ENCODE measurements around the gene D2HGDH. TPM values are rescaled to one million over a fixed set of nuclear protein-coding genes. Genes with fewer than 3 reads are reported as not detected.

The D2HGDH gene
- total RNA-seq, 1 experiment from 2014 or later: 30.7 TPM

- H3K9me3 ChIP-seq (ENCODE audit: low read depth, low read length, poor library complexity, severe bottlenecking): no peaks in the 10 kb centered on the region
- TF ChIP-seq EZH2 (IDR thresholded peaks at IDR 0.05; ENCODE audit: borderline replicate concordance, low read depth, low read length, poor library complexity, severe bottlenecking) (no peak), CTCF (conservative IDR thresholded peaks at IDR 0.05; ENCODE audit: low read depth, low read length) (no peak)
- DNase-seq (ENCODE audit: low spot score): no peak
- no peak overlapping the region for H3K27ac ChIP-seq (ENCODE audit: low read depth, low read length, poor library complexity, severe bottlenecking)
- BruUV-seq (replicated peaks): no TSS peak
- no peaks in the 10 kb centered on the region for H3K27me3 ChIP-seq (replicated peaks; ENCODE audit: insufficient read depth, low read depth, low read length, poor library complexity)
- POLR2A ChIA-PET (ENCODE audit: low non-redundant PET): no interaction called here
- no peaks in the 10 kb centered on the region for H3K4me1 ChIP-seq (ENCODE audit: insufficient read depth, low read length, poor library complexity, severe bottlenecking)
- CTCF ChIA-PET: no interaction called here
- no peaks in the 10 kb centered on the region for H3K36me3 ChIP-seq (ENCODE audit: insufficient read depth, low read length, poor library complexity, severe bottlenecking)
- no peak overlapping the region for H3K4me3 ChIP-seq (ENCODE audit: low read depth, low read length, poor library complexity, severe bottlenecking)
- intact Hi-C loops (cut with micrococcal nuclease; ENCODE audit: unreplicated experiment): no loop called here
Measured at GRCh38 chr2:241796209-241796608, 61.8 kb downstream of the D2HGDH start.

GRCh38 chr2:241796610-241797138 lies 62.2 kb downstream of the D2HGDH start:
- no peak for DNase-seq (ENCODE audit: low spot score)
- POLR2A ChIA-PET (ENCODE audit: low non-redundant PET): no interaction called here
- H3K9me3 ChIP-seq (ENCODE audit: low read depth, low read length, poor library complexity, severe bottlenecking): no peaks in the 10 kb centered on the region
- H3K36me3 ChIP-seq (ENCODE audit: insufficient read depth, low read length, poor library complexity, severe bottlenecking): no peaks in the 10 kb centered on the region
- intact Hi-C loops (cut with micrococcal nuclease; ENCODE audit: unreplicated experiment): no loop called here
- no TSS peak for BruUV-seq (replicated peaks)
- H3K27ac ChIP-seq (ENCODE audit: low read depth, low read length, poor library complexity, severe bottlenecking): no peak overlapping the region
- H3K27me3 ChIP-seq (replicated peaks; ENCODE audit: insufficient read depth, low read depth, low read length, poor library complexity): no peaks in the 10 kb centered on the region
- H3K4me1 ChIP-seq (ENCODE audit: insufficient read depth, low read length, poor library complexity, severe bottlenecking): no peaks in the 10 kb centered on the region
- no peak overlapping the region for H3K4me3 ChIP-seq (ENCODE audit: low read depth, low read length, poor library complexity, severe bottlenecking)
- no peak for TF ChIP-seq EZH2 (IDR thresholded peaks at IDR 0.05; ENCODE audit: borderline replicate concordance, low read depth, low read length, poor library complexity, severe bottlenecking)
- no peak for TF ChIP-seq CTCF (conservative IDR thresholded peaks at IDR 0.05; ENCODE audit: low read depth, low read length)
- CTCF ChIA-PET: no interaction called here

GRCh38 chr2:241797441-241798080 lies 63.1 kb downstream of the D2HGDH start:
- no peaks in the 10 kb centered on the region for H3K27me3 ChIP-seq (replicated peaks; ENCODE audit: insufficient read depth, low read depth, low read length, poor library complexity)
- ChIA-PET POLR2A (ENCODE audit: low non-redundant PET) (no interaction called here), CTCF (no interaction called here)
- no peaks in the 10 kb centered on the region for H3K9me3 ChIP-seq (ENCODE audit: low read depth, low read length, poor library complexity, severe bottlenecking)
- H3K27ac ChIP-seq (ENCODE audit: low read depth, low read length, poor library complexity, severe bottlenecking): no peak overlapping the region
- TF ChIP-seq CTCF (conservative IDR thresholded peaks at IDR 0.05; ENCODE audit: low read depth, low read length) (no peak), EZH2 (IDR thresholded peaks at IDR 0.05; ENCODE audit: borderline replicate concordance, low read depth, low read length, poor library complexity, severe bottlenecking) (no peak)
- no peaks in the 10 kb centered on the region for H3K36me3 ChIP-seq (ENCODE audit: insufficient read depth, low read length, poor library complexity, severe bottlenecking)
- no TSS peak for BruUV-seq (replicated peaks)
- DNase-seq (ENCODE audit: low spot score): no peak
- no peak overlapping the region for H3K4me3 ChIP-seq (ENCODE audit: low read depth, low read length, poor library complexity, severe bottlenecking)
- peaks cover 4% of the 10 kb centered on the region for H3K4me1 ChIP-seq (ENCODE audit: insufficient read depth, low read length, poor library complexity, severe bottlenecking)
- intact Hi-C loops (cut with micrococcal nuclease; ENCODE audit: unreplicated experiment): no loop called here
